ENCODE measurements around the gene ZNF532.

DNA sequence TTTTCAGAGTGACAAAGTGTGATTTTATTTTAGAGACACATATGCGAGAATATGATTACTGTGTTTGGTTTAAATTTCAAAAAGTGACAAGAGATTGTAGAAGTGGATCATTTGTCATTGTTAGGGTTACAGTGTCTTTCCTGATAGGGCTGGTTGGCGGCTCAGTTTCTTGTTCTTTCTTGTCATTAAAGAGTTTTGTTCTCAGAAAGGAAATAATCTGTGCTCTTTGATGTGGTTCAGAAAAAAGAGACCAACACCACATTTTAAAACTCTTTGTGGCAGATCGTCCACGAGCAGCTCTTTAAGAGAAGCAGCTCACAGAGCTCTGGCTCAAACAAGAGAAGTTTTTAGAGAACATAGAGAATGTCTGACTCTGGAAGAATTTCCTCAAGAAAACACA lies 45.6 kb upstream of the ZNF532 start:
- TF ChIP-seq, protein P1, sequence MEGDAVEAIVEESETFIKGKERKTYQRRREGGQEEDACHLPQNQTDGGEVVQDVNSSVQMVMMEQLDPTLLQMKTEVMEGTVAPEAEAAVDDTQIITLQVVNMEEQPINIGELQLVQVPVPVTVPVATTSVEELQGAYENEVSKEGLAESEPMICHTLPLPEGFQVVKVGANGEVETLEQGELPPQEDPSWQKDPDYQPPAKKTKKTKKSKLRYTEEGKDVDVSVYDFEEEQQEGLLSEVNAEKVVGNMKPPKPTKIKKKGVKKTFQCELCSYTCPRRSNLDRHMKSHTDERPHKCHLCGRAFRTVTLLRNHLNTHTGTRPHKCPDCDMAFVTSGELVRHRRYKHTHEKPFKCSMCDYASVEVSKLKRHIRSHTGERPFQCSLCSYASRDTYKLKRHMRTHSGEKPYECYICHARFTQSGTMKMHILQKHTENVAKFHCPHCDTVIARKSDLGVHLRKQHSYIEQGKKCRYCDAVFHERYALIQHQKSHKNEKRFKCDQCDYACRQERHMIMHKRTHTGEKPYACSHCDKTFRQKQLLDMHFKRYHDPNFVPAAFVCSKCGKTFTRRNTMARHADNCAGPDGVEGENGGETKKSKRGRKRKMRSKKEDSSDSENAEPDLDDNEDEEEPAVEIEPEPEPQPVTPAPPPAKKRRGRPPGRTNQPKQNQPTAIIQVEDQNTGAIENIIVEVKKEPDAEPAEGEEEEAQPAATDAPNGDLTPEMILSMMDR (IDR thresholded peaks at IDR 0.05; ENCODE audit: borderline replicate concordance, extremely low read depth, low read length, poor library complexity, severe bottlenecking): no peak
- TF ChIP-seq EZH2 (IDR thresholded peaks at IDR 0.05; ENCODE audit: borderline replicate concordance, low read depth, low read length, severe bottlenecking): no peak

All from DND-41 (cell line).